ENCODE results near the gene LDLRAD4. TPM values are rescaled to one million over a fixed set of nuclear protein-coding genes. Genes with fewer than 3 reads are reported as not detected.

Gene LDLRAD4
- total RNA-seq, 1 donor from 2014 or later = 1.4 TPM

GRCh38 chr18:13328213-13328612 lies 109.7 kb downstream of the LDLRAD4 start:
- H3K27me3 Mint-ChIP-seq (ENCODE audit: low read depth) = peaks cover 6% of the 10 kb centered on the region
- no peak overlapping the region for H3K27ac Mint-ChIP-seq (ENCODE audit: unreplicated experiment)
- no peak overlapping the region for H3K4me3 Mint-ChIP-seq
- no peak for DNase-seq (ENCODE audit: low read depth, low spot score)
- H3K4me1 Mint-ChIP-seq = no peaks in the 10 kb centered on the region
- TF ChIP-seq CTCF (conservative IDR thresholded peaks at IDR 0.05) = no peak
- peaks cover 2% of the 10 kb centered on the region for H3K9me3 Mint-ChIP-seq
- H3K36me3 Mint-ChIP-seq (ENCODE audit: low read depth) = peaks cover 2% of the 10 kb centered on the region

DNA sequence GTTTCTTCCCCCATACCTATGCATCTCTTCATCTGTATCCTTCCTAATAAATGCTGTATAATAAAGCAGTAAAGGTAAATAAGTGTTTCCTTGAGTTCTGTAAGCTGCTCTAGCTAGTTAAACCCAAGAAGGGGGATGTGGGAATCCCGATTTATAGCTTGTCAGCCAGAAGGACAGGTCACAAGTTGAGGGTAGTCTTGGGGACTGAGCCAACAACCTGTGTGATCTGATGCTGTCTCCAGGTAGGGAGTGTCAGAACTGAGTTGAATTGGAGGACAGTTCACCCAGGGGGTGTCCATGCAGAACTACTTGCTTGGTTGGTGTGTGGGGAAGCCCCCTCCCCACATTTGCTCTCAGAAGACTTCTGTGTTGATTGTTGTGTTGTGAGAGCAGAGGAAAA lies 112.4 kb downstream of the LDLRAD4 start:
- DNase-seq (ENCODE audit: low read depth, low spot score) = no peak
- no peak overlapping the region for H3K27ac Mint-ChIP-seq (ENCODE audit: unreplicated experiment)
- no peak for TF ChIP-seq CTCF (conservative IDR thresholded peaks at IDR 0.05)
- peaks cover 10% of the 10 kb centered on the region for H3K27me3 Mint-ChIP-seq (ENCODE audit: low read depth)
- H3K4me1 Mint-ChIP-seq = no peaks in the 10 kb centered on the region
- peaks cover 7% of the 10 kb centered on the region for H3K9me3 Mint-ChIP-seq
- peaks cover 5% of the 10 kb centered on the region for H3K36me3 Mint-ChIP-seq (ENCODE audit: low read depth)
- no peak overlapping the region for H3K4me3 Mint-ChIP-seq

DNA sequence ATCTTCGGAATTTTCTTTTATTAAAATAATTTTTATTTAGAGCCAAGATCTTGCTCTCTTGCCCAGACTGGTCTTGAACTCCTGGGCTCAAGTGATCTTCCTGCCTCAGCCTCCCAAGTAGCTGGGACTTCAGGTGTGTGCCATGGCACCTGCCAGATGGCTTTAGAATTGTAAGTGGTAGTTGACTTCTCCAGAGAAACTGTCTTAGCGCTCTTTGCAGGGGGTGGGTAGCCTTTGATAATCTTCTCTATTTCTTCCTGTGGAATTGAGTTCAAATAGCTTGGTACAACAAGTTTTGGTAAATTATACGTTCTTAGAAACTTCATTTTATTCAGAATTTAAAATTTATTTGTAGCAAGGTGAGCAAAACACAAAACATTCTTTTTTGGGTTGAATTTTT lies 113.3 kb downstream of the LDLRAD4 start:
- Mint-ChIP-seq H3K4me3 (no peak overlapping the region), H3K27me3 (ENCODE audit: low read depth) (peaks cover 10% of the 10 kb centered on the region), H3K9me3 (peaks cover 7% of the 10 kb centered on the region), H3K27ac (ENCODE audit: unreplicated experiment) (no peak overlapping the region), H3K36me3 (ENCODE audit: low read depth) (peaks cover 5% of the 10 kb centered on the region), H3K4me1 (no peaks in the 10 kb centered on the region)
- no peak for DNase-seq (ENCODE audit: low read depth, low spot score)
- no peak for TF ChIP-seq CTCF (conservative IDR thresholded peaks at IDR 0.05)

GRCh38 chr18:13332874-13333273 lies 114.3 kb downstream of the LDLRAD4 start:
- no peak for DNase-seq (ENCODE audit: low read depth, low spot score)
- no peak overlapping the region for H3K27ac Mint-ChIP-seq (ENCODE audit: unreplicated experiment)
- TF ChIP-seq CTCF (conservative IDR thresholded peaks at IDR 0.05) = no peak
- no peak overlapping the region for H3K4me3 Mint-ChIP-seq
- H3K27me3 Mint-ChIP-seq (ENCODE audit: low read depth) = peaks cover 10% of the 10 kb centered on the region
- no peaks in the 10 kb centered on the region for H3K4me1 Mint-ChIP-seq
- H3K36me3 Mint-ChIP-seq (ENCODE audit: low read depth) = peaks cover 2% of the 10 kb centered on the region
- H3K9me3 Mint-ChIP-seq = peaks cover 7% of the 10 kb centered on the region

GRCh38 chr18:13335903-13336302 lies 117.3 kb downstream of the LDLRAD4 start:
- peaks cover 7% of the 10 kb centered on the region for H3K36me3 Mint-ChIP-seq (ENCODE audit: low read depth)
- H3K27me3 Mint-ChIP-seq (ENCODE audit: low read depth) = peaks cover 20% of the 10 kb centered on the region
- peaks cover 9% of the 10 kb centered on the region for H3K9me3 Mint-ChIP-seq
- no peak overlapping the region for H3K4me3 Mint-ChIP-seq
- no peak overlapping the region for H3K27ac Mint-ChIP-seq (ENCODE audit: unreplicated experiment)
- no peaks in the 10 kb centered on the region for H3K4me1 Mint-ChIP-seq
- TF ChIP-seq CTCF (conservative IDR thresholded peaks at IDR 0.05) = no peak
- DNase-seq (ENCODE audit: low read depth, low spot score) = no peak

DNA sequence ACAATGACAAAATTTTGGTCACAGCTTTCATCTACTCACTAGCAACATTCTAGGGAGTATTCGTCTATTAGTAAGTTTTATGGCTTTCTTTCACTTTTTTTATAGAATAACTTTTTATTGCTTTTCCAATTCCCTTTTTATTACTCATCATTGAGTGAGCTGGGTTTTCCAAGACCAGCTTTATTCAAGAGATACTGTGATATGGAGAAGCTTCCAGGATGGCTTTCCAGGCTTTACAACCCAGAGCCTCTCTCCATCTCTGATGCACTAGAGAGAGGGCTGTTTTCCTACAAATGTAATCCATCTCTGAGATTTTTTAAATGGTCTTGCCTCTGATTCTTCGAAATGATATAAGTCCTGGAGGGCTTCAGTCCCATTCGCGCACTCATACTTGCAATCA lies 118.3 kb downstream of the LDLRAD4 start:
- Mint-ChIP-seq H3K4me3 (no peak overlapping the region), H3K27ac (ENCODE audit: unreplicated experiment) (no peak overlapping the region)

More for the DNA sequence above, 118.3 kb downstream of the LDLRAD4 start:
- H3K27me3 Mint-ChIP-seq (ENCODE audit: low read depth) = peaks cover 18% of the 10 kb centered on the region
- H3K36me3 Mint-ChIP-seq (ENCODE audit: low read depth) = peaks cover 7% of the 10 kb centered on the region
- H3K9me3 Mint-ChIP-seq = peaks cover 9% of the 10 kb centered on the region
- TF ChIP-seq CTCF (conservative IDR thresholded peaks at IDR 0.05) = no peak
- no peak for DNase-seq (ENCODE audit: low read depth, low spot score)
- H3K4me1 Mint-ChIP-seq = no peaks in the 10 kb centered on the region

Measured in neural crest cell (in vitro differentiated cells).